Measurements from ENCODE around the gene IRS4. TPM values are rescaled to one million over a fixed set of nuclear protein-coding genes. Genes with fewer than 3 reads are reported as not detected.

Gene IRS4
- total RNA-seq, 1 donor from 2014 or later: 0.74 TPM

DNA sequence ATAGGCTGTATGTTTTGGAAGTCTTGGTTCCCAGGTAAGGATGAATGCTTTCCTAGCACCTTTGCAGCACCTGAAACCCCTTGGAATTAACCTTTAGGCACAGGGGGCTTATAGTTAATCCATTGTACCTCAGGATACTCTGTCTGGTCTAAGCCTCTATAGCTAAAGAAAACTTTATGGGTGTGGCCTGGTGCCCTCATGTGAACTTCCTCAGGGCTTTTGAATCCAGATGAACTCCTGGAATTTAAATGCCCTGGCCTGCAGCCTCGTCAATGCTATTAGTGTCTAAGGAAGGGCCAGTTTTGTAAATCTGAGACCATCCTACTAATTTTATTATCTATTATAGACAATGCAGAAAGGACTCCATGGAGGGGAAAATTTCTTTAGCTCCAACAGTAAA is 33.8 kb downstream of the IRS4 start:
- Histone ChIP-seq H3K27me3 (no peaks in the 10 kb centered on the region), H3K9me3 (no peaks in the 10 kb centered on the region), H3K4me3 (no peak overlapping the region), H3K4me1 (no peaks in the 10 kb centered on the region), H3K27ac (no peak overlapping the region), H3K36me3 (no peaks in the 10 kb centered on the region)
- DNase-seq (ENCODE audit: extremely low spot score in 2 of 2): no peak
- intact Hi-C loops (cut with DNase I): no loop called here
- TF ChIP-seq, protein P1, sequence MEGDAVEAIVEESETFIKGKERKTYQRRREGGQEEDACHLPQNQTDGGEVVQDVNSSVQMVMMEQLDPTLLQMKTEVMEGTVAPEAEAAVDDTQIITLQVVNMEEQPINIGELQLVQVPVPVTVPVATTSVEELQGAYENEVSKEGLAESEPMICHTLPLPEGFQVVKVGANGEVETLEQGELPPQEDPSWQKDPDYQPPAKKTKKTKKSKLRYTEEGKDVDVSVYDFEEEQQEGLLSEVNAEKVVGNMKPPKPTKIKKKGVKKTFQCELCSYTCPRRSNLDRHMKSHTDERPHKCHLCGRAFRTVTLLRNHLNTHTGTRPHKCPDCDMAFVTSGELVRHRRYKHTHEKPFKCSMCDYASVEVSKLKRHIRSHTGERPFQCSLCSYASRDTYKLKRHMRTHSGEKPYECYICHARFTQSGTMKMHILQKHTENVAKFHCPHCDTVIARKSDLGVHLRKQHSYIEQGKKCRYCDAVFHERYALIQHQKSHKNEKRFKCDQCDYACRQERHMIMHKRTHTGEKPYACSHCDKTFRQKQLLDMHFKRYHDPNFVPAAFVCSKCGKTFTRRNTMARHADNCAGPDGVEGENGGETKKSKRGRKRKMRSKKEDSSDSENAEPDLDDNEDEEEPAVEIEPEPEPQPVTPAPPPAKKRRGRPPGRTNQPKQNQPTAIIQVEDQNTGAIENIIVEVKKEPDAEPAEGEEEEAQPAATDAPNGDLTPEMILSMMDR (IDR thresholded peaks at IDR 0.05): no peak
- no peak for TF ChIP-seq POLR2A (IDR thresholded peaks at IDR 0.05)
- no peak for TF ChIP-seq POLR2AphosphoS5 (IDR thresholded peaks at IDR 0.05; ENCODE audit: insufficient read depth in 1 of 2, low read depth in 1 of 2)

DNA sequence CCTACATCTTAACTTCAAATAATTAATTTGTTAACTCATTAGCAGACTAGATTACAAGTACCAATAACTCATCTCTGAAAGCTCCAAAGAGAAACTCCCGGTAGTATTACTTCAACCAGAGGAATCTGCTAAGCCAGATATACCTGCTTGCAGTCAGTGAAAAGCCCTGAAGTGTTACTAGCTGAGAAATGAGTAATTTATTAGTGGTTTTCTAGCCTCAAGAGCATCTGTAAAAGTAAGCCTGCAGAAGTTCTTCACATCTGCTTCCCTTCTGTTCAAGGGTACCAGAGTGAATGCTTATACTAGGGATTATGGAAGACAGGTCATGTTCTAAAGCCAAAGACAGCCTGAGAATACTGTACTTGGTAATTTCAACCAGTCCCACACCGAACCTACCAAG is 34.7 kb downstream of the IRS4 start:
- intact Hi-C loops (cut with DNase I): no loop called here
- TF ChIP-seq POLR2AphosphoS5 (IDR thresholded peaks at IDR 0.05; ENCODE audit: insufficient read depth in 1 of 2, low read depth in 1 of 2) (no peak), POLR2A (IDR thresholded peaks at IDR 0.05) (no peak)
- TF ChIP-seq, protein P1 (IDR thresholded peaks at IDR 0.05): no peak
- Histone ChIP-seq H3K9me3 (no peaks in the 10 kb centered on the region), H3K27ac (no peak overlapping the region), H3K4me3 (no peak overlapping the region), H3K36me3 (no peaks in the 10 kb centered on the region), H3K4me1 (no peaks in the 10 kb centered on the region), H3K27me3 (no peaks in the 10 kb centered on the region)
- no peak for DNase-seq (ENCODE audit: extremely low spot score in 2 of 2)

DNA sequence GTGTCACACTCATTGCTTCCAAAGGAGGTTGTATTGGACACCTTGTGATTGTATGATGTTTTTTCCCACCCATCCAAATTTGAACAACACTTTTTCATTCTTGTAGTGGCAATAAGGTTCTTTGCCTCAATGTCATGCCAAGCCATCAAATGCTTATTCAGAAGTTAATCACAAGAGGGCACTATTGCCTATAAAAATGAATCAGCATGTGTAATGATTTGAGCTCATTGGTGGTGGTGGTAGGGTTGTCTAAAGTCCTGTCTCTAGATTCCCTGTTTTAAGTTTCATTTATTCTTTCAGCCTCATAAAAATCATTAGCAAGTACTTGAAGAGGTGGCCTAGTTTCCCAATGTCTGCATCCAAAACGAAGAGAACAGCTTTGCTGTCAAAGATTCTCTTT is 37.0 kb downstream of the IRS4 start:
- TF ChIP-seq POLR2A (IDR thresholded peaks at IDR 0.05): no peak
- TF ChIP-seq POLR2AphosphoS5 (IDR thresholded peaks at IDR 0.05; ENCODE audit: insufficient read depth in 1 of 2, low read depth in 1 of 2): no peak
- TF ChIP-seq, protein P1 (IDR thresholded peaks at IDR 0.05): no peak
- H3K9me3 ChIP-seq: no peaks in the 10 kb centered on the region
- DNase-seq (ENCODE audit: extremely low spot score in 2 of 2): no peak
- H3K4me1 ChIP-seq: no peaks in the 10 kb centered on the region
- no peak overlapping the region for H3K4me3 ChIP-seq
- intact Hi-C loops (cut with DNase I): no loop called here
- no peaks in the 10 kb centered on the region for H3K27me3 ChIP-seq
- H3K36me3 ChIP-seq: no peaks in the 10 kb centered on the region
- H3K27ac ChIP-seq: no peak overlapping the region

DNA sequence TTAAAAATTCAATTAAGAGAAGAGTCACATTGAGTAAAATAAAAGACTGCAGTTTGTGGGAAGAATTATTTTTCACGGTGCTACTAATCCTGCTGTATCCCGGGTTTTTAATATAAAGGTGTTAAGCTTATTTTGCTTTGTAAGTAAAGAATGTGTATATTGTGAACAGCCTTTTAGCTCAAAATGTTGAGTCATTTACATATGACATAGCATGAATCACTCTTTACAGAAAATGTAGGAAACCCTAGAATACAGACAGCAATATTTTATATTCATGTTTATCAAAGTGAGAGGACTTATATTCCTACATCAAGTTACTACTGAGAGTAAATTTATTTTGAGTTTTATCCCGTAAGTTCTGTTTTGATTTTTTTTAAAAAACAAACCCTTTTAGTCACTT is 39.7 kb downstream of the IRS4 start:
- DNase-seq (ENCODE audit: extremely low spot score in 2 of 2): no peak
- Histone ChIP-seq H3K4me3 (no peak overlapping the region), H3K27me3 (no peaks in the 10 kb centered on the region), H3K27ac (no peak overlapping the region), H3K36me3 (no peaks in the 10 kb centered on the region), H3K4me1 (no peaks in the 10 kb centered on the region), H3K9me3 (no peaks in the 10 kb centered on the region)
- TF ChIP-seq, protein P1 (IDR thresholded peaks at IDR 0.05): no peak
- TF ChIP-seq POLR2A (IDR thresholded peaks at IDR 0.05): no peak
- TF ChIP-seq POLR2AphosphoS5 (IDR thresholded peaks at IDR 0.05; ENCODE audit: insufficient read depth in 1 of 2, low read depth in 1 of 2): no peak
- intact Hi-C loops (cut with DNase I): no loop called here
